Effector memory CD8-positive, alpha-beta T cell (primary cell): ENCODE measurements around the gene EEFSEC.

Experiments used
- ATAC-seq: fragments of 150-1000 bp; cut with Tn5 transposase; replicated peaks from 2 replicates; pipeline ENCODE4 v1.10.0; 2021; ENCODE audit warnings: mild to moderate bottlenecking, moderate library complexity
- DNase-seq, 3 experiments: peaks; one replicate each; pipeline ENCODE4 v3.0.0; 2021
- H3K27ac Mint-ChIP-seq, 2 donors: one replicate each; pipeline ENCODE4 v1.8.0; 2022; ENCODE audit warnings: mild to moderate bottlenecking in 2 of 2, mixed read lengths in 2 of 2, moderate library complexity in 2 of 2
- H3K27me3 Mint-ChIP-seq, 2 donors: one replicate each; pipeline ENCODE4 v1.8.0; 2022; ENCODE audit warnings: mixed read lengths in 2 of 2
- H3K36me3 Mint-ChIP-seq: one replicate; pipeline ENCODE4 v1.8.0; 2022; ENCODE audit warnings: mild to moderate bottlenecking, moderate library complexity, mixed read lengths; ENCODE audit not compliant: insufficient read depth
- H3K4me1 Mint-ChIP-seq, 2 donors: one replicate each; pipeline ENCODE4 v1.8.0; 2022; ENCODE audit warnings: low read depth in 2 of 2, mixed read lengths in 2 of 2
- H3K4me3 Mint-ChIP-seq, 2 donors: one replicate each; pipeline ENCODE4 v1.8.0; 2022; ENCODE audit warnings: mild to moderate bottlenecking in 2 of 2, mixed read lengths in 2 of 2, moderate library complexity in 2 of 2
- H3K9me3 Mint-ChIP-seq, 2 donors: one replicate each; pipeline ENCODE4 v1.8.0; 2022; ENCODE audit warnings: mixed read lengths in 2 of 2

The EEFSEC gene

DNA sequence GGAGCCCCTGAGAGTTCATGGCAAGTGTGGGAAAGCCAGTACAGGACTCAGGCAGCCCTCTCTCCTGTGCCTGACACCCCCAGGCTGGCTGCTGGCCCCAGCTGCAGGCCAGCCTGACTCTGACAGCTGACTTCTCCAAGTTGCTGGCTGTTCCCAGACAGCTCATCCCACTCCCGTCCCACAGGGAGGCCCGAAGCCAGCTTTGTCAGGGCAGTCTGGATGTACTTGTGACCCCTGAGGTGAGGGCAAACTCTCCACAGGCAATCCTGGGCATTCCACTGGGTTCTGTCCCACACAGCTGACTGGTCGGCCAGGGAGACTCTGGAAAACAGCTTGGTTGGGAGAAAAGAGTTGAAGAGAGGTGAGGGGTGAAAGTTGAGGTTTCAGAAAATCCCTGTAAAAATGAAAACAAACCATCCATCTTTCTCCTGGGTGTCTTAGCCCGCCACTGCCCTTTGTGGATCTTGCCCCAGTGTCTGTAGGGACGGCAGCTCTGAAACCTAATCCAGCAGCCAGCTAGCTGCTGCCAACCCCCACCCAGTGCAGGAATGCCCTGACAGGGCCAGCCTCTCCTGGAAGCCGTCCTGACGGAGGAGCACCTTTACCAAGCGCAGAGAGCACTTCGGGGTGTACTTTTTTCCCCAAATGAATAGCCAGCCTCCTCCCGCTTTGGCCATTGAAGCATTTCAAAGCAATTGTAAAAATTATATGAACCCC, 225.5 kb downstream of the EEFSEC start:
- H3K27me3 Mint-ChIP-seq: no peaks in the 10 kb centered on the region
- DNase-seq (no peak), ATAC-seq (no peak)
- H3K27ac Mint-ChIP-seq: peak overlapping the region in 1 of 2 donors; percentile 16
- peaks cover 7% of the 10 kb centered on the region for H3K36me3 Mint-ChIP-seq
- no peaks in the 10 kb centered on the region for H3K9me3 Mint-ChIP-seq
- H3K4me3 Mint-ChIP-seq: no peak overlapping the region
- peaks cover 10 to 21% of the 10 kb centered on the region in 2 donors for H3K4me1 Mint-ChIP-seq

DNA sequence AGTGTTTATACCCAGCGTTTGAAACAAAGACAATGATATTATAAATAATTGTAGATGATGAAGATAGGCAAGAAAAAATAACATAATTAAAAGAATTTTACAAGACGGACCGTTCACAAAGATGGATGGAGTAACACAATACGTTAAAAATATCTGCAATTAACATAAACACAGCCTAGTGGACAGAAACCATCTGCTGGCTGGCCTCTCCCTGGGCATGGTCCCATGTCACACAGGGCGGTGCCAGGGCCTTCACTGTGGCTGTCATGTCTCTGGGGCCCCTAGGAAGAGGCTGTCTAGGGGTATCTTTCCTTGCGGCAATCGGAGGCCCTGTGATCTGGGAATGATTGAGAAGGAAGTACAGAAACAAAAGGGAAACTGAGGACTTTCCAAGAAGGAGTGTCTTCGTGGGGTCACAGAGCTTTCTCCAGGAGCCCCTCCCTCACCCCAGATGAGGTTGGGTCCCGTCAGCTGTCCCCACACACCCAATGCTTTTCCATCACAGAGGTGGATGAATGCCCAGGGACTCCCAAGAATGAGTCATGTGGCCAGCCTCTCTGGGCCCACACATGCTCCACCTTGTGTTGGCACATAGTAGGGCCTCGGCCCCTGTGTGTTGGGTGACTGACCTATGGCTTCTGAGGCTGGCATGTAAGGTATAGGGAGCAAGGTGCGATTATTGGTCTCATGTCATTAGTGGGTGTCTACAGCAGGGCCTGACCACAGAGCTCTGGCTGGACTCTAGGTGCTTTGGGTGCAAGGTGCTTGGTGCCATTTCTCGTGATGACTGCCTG, 226.3 kb downstream of the EEFSEC start:
- peaks cover 14 to 25% of the 10 kb centered on the region in 2 donors for H3K4me1 Mint-ChIP-seq
- no peaks in the 10 kb centered on the region for H3K27me3 Mint-ChIP-seq
- no peaks in the 10 kb centered on the region for H3K9me3 Mint-ChIP-seq
- ATAC-seq (no peak), DNase-seq (no peak)
- H3K4me3 Mint-ChIP-seq: no peak overlapping the region
- H3K36me3 Mint-ChIP-seq: peaks cover 11% of the 10 kb centered on the region
- H3K27ac Mint-ChIP-seq: peak overlapping the region in 1 of 2 donors; percentile 16

- H3K27ac Mint-ChIP-seq: peak overlapping the region; percentile 13 to 60
- H3K4me1 Mint-ChIP-seq: peaks cover 14 to 25% of the 10 kb centered on the region in 2 donors
- H3K9me3 Mint-ChIP-seq: no peaks in the 10 kb centered on the region
- DNase-seq (no peak), ATAC-seq (no peak)
- H3K36me3 Mint-ChIP-seq: peaks cover 11% of the 10 kb centered on the region
- H3K27me3 Mint-ChIP-seq: no peaks in the 10 kb centered on the region
- H3K4me3 Mint-ChIP-seq: no peak overlapping the region
Observed at GRCh38 chr3:128380295-128380694, 227.0 kb downstream of the EEFSEC start.

GRCh38 chr3:128380719-128381118, 227.4 kb downstream of the EEFSEC start:
- DNase-seq: no peak
- Mint-ChIP-seq H3K36me3 (peaks cover 11% of the 10 kb centered on the region), H3K27me3 (no peaks in the 10 kb centered on the region), H3K4me3 (no peak overlapping the region), H3K9me3 (no peaks in the 10 kb centered on the region), H3K27ac (peak overlapping the region; percentile 13 to 60), H3K4me1 (peaks cover 16 to 25% of the 10 kb centered on the region in 2 donors)
- no peak for ATAC-seq

DNA sequence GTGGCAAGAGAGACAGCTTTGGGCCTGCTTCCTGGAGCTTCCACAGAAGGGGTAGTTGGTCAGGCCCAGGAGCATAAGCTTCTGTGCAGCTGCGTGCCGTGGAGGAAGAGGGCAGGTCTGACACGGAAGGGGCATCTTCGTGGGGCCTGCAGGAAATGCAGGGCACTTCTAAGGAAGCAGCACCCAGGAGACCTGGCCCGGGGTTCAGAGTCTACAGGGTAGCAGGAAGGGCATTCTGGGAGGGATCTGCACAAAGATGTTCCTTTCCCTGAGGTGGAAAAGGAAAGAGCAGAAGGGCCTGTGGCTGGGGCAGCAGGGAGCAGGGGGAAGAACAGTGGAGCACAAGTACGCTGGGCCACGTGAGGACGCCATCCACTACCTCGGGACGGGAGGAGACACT, 228.3 kb downstream of the EEFSEC start:
- peak overlapping the region; percentile 60 to 73 for H3K27ac Mint-ChIP-seq
- H3K4me1 Mint-ChIP-seq: peaks cover 12 to 25% of the 10 kb centered on the region in 2 donors
- ATAC-seq (no peak), DNase-seq (no peak)
- H3K9me3 Mint-ChIP-seq: no peaks in the 10 kb centered on the region
- H3K36me3 Mint-ChIP-seq: peaks cover 11% of the 10 kb centered on the region
- no peaks in the 10 kb centered on the region for H3K27me3 Mint-ChIP-seq
- no peak overlapping the region for H3K4me3 Mint-ChIP-seq

DNA sequence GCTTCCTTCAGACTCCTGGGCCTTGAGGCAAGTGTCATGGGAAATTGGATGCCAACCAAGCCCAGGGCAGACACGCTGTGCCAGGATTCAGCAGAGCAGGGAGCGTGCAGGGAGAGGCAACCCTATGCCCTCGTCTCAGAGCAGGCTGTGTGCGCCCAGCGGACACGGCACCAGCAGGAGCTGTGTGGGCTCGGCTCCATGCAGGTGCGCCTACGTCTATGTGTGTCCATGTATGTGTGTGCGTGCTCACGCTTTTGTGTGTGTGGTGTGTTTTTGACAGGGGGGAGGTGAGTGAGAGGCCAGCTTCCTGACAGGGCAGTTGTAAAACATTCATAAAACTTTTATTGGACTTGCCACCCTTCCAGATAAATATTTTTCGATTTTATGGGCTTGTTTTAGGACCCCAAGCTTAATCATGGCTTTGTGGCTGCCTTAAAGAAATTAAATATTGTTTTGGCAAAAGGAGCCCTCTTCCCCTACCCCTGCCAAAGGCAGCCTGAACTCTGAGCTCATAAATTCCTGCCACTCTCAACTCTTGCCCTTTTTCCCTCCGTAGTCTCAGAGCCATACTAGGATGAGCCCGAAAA, 229.0 kb downstream of the EEFSEC start:
- Mint-ChIP-seq H3K36me3 (peaks cover 11% of the 10 kb centered on the region), H3K4me1 (peaks cover 12 to 28% of the 10 kb centered on the region in 2 donors), H3K9me3 (no peaks in the 10 kb centered on the region), H3K27me3 (no peaks in the 10 kb centered on the region), H3K27ac (no peak overlapping the region), H3K4me3 (no peak overlapping the region)
- DNase-seq: no peak
- no peak for ATAC-seq

DNA sequence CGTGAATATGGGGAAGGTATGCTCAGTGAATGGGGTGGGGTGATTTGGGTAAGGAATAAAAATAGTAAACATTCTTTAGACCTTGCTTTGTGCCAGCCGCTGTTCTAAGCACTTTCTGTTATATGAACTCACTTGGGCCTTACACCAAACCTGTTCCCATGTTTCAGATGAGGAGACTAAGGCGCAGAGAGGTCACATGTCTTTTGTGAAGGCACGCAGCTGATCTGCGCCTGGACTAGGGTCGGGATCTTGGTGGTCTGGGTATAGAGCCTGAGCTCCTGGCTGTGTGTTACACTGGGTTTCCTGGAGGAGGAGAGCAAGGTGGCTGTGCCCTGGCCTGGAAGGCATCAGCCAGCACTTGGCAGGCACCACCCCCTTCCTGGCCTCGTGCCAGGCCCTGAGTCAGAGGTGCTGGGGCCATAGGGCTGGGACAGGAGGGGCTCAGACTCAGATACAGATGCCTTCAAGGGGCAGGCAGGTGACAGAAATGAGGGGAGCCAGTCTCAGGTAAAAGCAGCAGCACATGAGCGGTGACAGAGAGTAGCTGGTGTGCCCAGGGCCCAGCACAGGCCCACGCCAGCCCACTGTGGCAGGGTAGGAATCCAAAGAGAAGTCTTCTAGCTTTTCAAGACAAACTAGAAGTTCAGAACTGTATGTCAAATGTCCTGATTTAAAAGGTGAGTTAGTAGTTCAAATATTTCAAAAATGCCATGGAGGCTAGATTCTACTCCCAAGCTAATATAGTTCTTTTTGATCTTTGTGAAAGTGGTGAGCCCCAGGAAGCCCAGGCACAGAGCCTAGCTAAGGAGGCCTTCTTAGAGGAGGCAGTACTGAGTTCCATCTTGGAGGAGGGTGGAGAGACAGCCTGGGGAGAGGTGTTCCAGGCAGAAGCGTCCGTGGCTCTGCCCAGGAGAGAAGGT, 230.3 kb downstream of the EEFSEC start:
- H3K27me3 Mint-ChIP-seq: no peaks in the 10 kb centered on the region
- H3K36me3 Mint-ChIP-seq: peaks cover 11% of the 10 kb centered on the region
- H3K4me3 Mint-ChIP-seq: no peak overlapping the region
- H3K9me3 Mint-ChIP-seq: no peaks in the 10 kb centered on the region
- peaks cover 12 to 29% of the 10 kb centered on the region in 2 donors for H3K4me1 Mint-ChIP-seq
- no peak overlapping the region for H3K27ac Mint-ChIP-seq
- ATAC-seq (no peak), DNase-seq (no peak)

DNA sequence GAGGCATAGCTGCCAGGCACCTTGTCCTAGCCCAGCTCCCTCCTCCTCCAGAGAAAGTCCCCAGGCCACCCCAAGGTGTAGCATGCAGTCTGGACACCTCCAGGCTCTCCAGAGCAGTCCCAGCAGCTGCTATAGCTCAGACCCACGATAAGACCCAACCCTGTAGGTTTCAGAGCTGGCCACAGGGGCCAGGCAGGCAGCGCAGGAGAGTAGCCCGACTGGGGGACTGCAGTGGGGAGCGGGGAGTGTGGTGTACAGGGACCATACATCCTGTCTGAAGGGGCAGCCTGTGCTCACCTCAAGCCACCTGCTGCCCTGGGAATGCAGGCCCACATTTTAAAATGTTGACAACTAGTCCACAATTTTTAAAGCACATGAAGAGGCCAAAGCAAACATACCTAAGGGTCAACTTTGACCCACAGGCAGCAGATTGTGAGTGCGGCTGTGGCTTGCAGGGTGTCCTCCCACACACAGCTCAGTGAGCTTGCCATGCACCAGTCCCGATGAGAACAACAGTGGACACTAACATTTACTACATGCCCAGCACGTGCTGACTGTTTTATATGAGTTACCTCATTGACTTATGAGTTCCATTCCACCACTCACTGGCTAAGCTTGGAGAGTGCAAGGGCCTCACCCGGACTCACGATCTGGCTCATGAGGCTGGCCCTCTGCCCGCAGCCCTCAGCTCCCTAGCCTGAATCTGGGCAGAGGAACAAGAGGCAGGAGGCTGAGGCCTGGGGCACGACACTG, 232.0 kb downstream of the EEFSEC start:
- Mint-ChIP-seq H3K9me3 (no peaks in the 10 kb centered on the region), H3K4me1 (peaks cover 12 to 21% of the 10 kb centered on the region in 2 donors), H3K4me3 (no peak overlapping the region), H3K36me3 (peaks cover 11% of the 10 kb centered on the region), H3K27me3 (no peaks in the 10 kb centered on the region), H3K27ac (no peak overlapping the region)
- DNase-seq: no peak
- no peak for ATAC-seq

DNA sequence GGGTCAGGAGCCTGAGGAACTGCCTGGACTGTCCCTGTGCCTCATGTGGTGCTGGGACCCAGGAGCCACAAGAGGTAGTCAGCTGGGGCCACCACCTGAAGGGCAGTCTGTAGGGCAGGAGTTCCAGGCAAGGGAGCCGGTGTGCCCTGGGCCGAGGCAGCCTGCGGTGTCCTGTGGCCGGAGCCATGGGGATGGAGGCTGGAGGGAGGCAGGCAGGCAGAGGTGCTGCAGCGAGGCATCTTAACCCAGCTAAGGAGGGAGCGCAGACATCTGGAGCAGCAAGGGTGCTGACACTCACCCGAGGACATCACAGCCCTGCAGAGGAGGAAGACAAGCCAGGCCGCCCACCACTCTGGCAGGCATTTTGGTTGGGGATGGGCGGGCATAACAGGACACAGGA, 235.7 kb downstream of the EEFSEC start:
- peak overlapping the region in 1 of 2 donors; percentile 8 for H3K27ac Mint-ChIP-seq
- no peak for DNase-seq
- no peaks in the 10 kb centered on the region for H3K27me3 Mint-ChIP-seq
- H3K9me3 Mint-ChIP-seq: no peaks in the 10 kb centered on the region
- H3K4me1 Mint-ChIP-seq: peaks cover 8 to 14% of the 10 kb centered on the region in 2 donors
- H3K36me3 Mint-ChIP-seq: peaks cover 2% of the 10 kb centered on the region
- ATAC-seq: no peak
- H3K4me3 Mint-ChIP-seq: no peak overlapping the region

DNA sequence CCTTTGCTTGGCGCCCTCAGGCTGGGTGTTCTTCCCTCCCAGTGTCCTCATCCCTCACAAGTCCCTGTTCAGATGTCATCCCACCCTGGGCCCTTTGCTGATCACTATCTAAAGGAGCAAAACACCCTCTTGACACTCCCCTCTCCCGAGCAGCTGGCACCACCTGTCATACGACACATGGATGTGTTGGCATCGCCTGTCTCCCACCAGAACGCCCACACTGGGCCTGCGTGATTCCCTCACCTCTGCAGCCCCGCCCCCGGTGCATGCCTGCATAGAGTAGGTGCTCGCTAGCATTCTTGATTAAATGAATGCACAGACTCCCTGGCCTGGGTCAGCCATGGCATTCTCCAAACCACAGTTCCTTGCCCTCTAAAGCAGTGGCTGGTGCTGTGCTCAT, 237.6 kb downstream of the EEFSEC start:
- H3K4me1 Mint-ChIP-seq: peaks cover 4 to 11% of the 10 kb centered on the region in 2 donors
- H3K4me3 Mint-ChIP-seq: no peak overlapping the region
- no peaks in the 10 kb centered on the region for H3K9me3 Mint-ChIP-seq
- no peaks in the 10 kb centered on the region for H3K27me3 Mint-ChIP-seq
- ATAC-seq (no peak), DNase-seq (no peak)
- H3K27ac Mint-ChIP-seq: peak overlapping the region in 1 of 2 donors; percentile 25
- no peaks in the 10 kb centered on the region for H3K36me3 Mint-ChIP-seq

DNA sequence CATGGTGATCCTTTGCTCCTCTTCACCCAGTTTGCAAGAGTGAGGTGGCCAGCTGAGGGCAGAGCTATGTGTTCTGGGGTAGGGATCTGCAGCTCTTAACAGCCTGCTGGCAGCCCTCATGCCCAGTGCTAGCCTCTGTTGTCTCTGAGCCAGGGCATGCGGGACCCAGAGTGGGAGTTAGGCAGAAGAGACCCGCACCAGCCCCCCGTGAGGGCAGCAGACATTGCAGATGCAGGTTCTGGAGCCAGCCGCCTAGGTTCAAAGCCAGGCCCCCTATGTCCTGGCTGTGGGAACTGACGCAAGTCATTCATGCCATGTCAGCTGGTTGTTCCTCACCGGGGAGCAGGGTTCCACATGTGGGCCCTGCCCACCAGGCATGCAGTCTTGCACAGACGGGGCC, 238.7 kb downstream of the EEFSEC start:
- DNase-seq (no peak), ATAC-seq (no peak)
- no peaks in the 10 kb centered on the region for H3K27me3 Mint-ChIP-seq
- no peak overlapping the region for H3K4me3 Mint-ChIP-seq
- H3K27ac Mint-ChIP-seq: no peak overlapping the region
- H3K36me3 Mint-ChIP-seq: no peaks in the 10 kb centered on the region
- no peaks in the 10 kb centered on the region for H3K9me3 Mint-ChIP-seq
- peaks cover 4 to 11% of the 10 kb centered on the region in 2 donors for H3K4me1 Mint-ChIP-seq

DNA sequence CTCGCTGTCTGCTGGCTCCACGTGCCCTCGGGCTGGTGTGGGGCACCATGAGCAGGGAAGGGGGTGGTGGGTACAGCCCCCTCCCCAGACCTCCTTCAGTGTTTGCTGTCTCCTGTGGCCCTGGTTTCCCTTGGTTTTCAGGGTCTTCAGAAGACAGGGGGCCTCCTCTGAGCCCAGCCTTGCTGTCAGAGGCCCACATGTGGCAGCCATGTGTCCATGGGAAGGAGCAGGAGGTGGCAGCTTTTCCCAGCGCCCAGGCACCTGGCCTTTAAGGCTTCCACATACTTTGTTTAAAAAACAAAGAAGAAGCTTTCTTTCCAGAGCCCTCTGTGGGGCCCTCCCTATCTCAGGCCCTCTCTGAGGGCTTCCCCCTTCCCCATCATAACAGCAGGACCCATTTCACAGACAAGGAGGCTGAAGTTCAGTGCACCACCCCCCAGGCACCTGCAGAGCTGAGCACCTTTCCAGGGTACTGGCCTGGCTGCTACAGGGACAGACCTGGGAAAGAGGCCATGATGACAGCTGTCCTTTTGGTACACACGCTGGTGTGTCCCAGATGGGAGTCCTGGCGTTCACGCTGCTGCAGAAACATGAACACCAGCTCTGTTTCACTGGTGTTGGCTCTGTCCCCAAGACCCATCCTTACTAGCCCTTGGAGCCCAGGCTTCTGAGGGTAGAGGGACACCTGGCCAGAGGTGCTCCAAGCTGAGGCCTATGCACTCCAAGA, 239.7 kb downstream of the EEFSEC start:
- no peaks in the 10 kb centered on the region for H3K9me3 Mint-ChIP-seq
- no peaks in the 10 kb centered on the region for H3K36me3 Mint-ChIP-seq
- H3K27me3 Mint-ChIP-seq: no peaks in the 10 kb centered on the region

More for the DNA sequence above, 239.7 kb downstream of the EEFSEC start:
- no peak for ATAC-seq
- no peak for DNase-seq
- H3K4me3 Mint-ChIP-seq: no peak overlapping the region
- peaks cover 4 to 7% of the 10 kb centered on the region in 2 donors for H3K4me1 Mint-ChIP-seq
- H3K27ac Mint-ChIP-seq: peak overlapping the region in 1 of 2 donors; percentile 57
